Measurements from ENCODE around the gene LRRTM4. TPM values are rescaled to one million over a fixed set of nuclear protein-coding genes. Genes with fewer than 3 reads are reported as not detected.

Gene LRRTM4
- total RNA-seq, 2 donors from 2014 or later, result 0.33 TPM; not detected in 1

- no peaks in the 10 kb centered on the region for H3K27me3 ChIP-seq
- 64 to 100% methylated on average over 1 of the region's 1 CpG for WGBS, 2 donors
Observed at GRCh38 chr2:76870011-76870410, 652.2 kb downstream of the LRRTM4 start.

GRCh38 chr2:76867854-76868253, 654.3 kb downstream of the LRRTM4 start:
- Histone ChIP-seq H3K36me3 (replicated peaks in 1 of 2; ENCODE audit: insufficient read depth in 1 of 2, low read depth in 2 of 2) (no peaks in the 10 kb centered on the region), H3K9me3 (no peaks in the 10 kb centered on the region), H3K4me3 (no peak overlapping the region), H3K27me3 (no peaks in the 10 kb centered on the region), H3K27ac (no peak overlapping the region), H3K4me1 (no peaks in the 10 kb centered on the region)
- DNase-seq, result no peak
- intact Hi-C loops (cut with DNase I), result no loop called here
- no peak for ATAC-seq
- TF ChIP-seq CTCF (IDR thresholded peaks at IDR 0.05) (no peak), POLR2A (IDR thresholded peaks at IDR 0.05) (no peak)
- 26 to 36% methylated on average over 2 of the region's 2 CpGs for WGBS, 2 donors

More at GRCh38 chr2:76870011-76870410, 652.2 kb downstream of the LRRTM4 start:
- no peak overlapping the region for H3K27ac ChIP-seq
- intact Hi-C loops (cut with DNase I), result no loop called here
- H3K4me1 ChIP-seq, result no peaks in the 10 kb centered on the region
- DNase-seq (no peak), ATAC-seq (no peak)
- H3K9me3 ChIP-seq, result no peaks in the 10 kb centered on the region
- no peaks in the 10 kb centered on the region for H3K36me3 ChIP-seq (replicated peaks in 1 of 2; ENCODE audit: insufficient read depth in 1 of 2, low read depth in 2 of 2)
- no peak for TF ChIP-seq POLR2A (IDR thresholded peaks at IDR 0.05)
- H3K4me3 ChIP-seq, result no peak overlapping the region

- ATAC-seq, result no peak
- DNase-seq, result no peak
- Histone ChIP-seq H3K4me1 (no peaks in the 10 kb centered on the region), H3K27ac (no peak overlapping the region), H3K9me3 (no peaks in the 10 kb centered on the region), H3K4me3 (no peak overlapping the region), H3K36me3 (replicated peaks in 1 of 2; ENCODE audit: insufficient read depth in 1 of 2, low read depth in 2 of 2) (no peaks in the 10 kb centered on the region), H3K27me3 (no peaks in the 10 kb centered on the region)
- 42 to 56% methylated on average over 1 of the region's 1 CpG for WGBS, 2 donors
- no peak for TF ChIP-seq CTCF (IDR thresholded peaks at IDR 0.05)
- TF ChIP-seq POLR2A (IDR thresholded peaks at IDR 0.05), result no peak
- intact Hi-C loops (cut with DNase I), result no loop called here
Observed at GRCh38 chr2:76866464-76866863, 655.7 kb downstream of the LRRTM4 start.

DNA sequence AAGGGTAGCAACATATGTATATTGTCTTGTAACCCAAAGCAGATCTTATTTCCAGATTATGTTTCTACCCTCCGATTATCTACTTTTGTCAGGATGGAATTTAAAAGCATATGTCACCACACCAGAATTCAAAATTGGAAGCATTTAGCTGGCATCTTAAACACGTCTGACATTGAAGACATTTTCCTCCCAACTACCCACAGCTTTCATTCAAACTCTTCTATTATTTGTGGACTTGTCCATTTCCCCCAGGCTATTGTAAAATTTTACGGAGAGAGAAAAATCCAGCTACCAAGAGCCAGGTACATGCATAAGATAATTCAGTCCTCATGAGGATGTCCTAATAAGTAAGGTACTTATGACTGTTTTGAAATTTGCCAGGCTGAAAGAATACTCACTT, 659.3 kb downstream of the LRRTM4 start:
- intact Hi-C loops (cut with DNase I), result no loop called here
- no peak for TF ChIP-seq POLR2A (IDR thresholded peaks at IDR 0.05)
- WGBS, 2 donors, result 63 to 65% methylated on average over 3 of the region's 3 CpGs

GRCh38 chr2:76861708-76862107, 660.5 kb downstream of the LRRTM4 start:
- Histone ChIP-seq H3K36me3 (replicated peaks in 1 of 2; ENCODE audit: insufficient read depth in 1 of 2, low read depth in 2 of 2) (no peaks in the 10 kb centered on the region), H3K27ac (no peak overlapping the region), H3K4me1 (no peaks in the 10 kb centered on the region), H3K9me3 (no peaks in the 10 kb centered on the region), H3K4me3 (no peak overlapping the region), H3K27me3 (no peaks in the 10 kb centered on the region)
- ATAC-seq (no peak), DNase-seq (no peak)
- TF ChIP-seq CTCF (IDR thresholded peaks at IDR 0.05) (no peak), POLR2A (IDR thresholded peaks at IDR 0.05) (no peak)
- 43 to 50% methylated on average over 3 of the region's 3 CpGs for WGBS, 2 donors
- intact Hi-C loops (cut with DNase I), result no loop called here

More for the DNA sequence above, 659.3 kb downstream of the LRRTM4 start:
- no peak overlapping the region for H3K27ac ChIP-seq
- H3K9me3 ChIP-seq, result no peaks in the 10 kb centered on the region
- no peak overlapping the region for H3K4me3 ChIP-seq
- H3K27me3 ChIP-seq, result no peaks in the 10 kb centered on the region
- no peak for ATAC-seq
- no peaks in the 10 kb centered on the region for H3K36me3 ChIP-seq (replicated peaks in 1 of 2; ENCODE audit: insufficient read depth in 1 of 2, low read depth in 2 of 2)
- no peaks in the 10 kb centered on the region for H3K4me1 ChIP-seq
- DNase-seq, result no peak

DNA sequence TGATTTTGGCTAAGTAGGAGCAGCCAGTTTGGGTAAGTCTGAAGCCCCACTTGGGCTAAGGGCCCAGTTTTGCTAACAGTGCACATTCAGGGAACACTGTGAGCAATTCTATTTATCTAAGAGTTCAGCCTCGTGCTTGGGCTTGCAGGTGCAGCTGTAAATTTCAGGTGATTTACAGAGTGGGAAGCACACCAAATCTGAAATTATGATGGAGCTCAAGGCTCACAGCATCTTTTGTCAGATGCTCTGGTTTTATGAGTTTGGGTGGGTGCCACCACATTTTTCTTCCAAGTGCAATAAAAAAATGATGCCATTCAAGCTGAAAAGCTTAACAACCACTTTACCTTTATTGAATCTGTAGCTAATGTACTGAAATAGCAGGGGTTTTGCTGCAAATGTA, 671.2 kb downstream of the LRRTM4 start:
- TF ChIP-seq POLR2A (IDR thresholded peaks at IDR 0.05) (no peak), CTCF (IDR thresholded peaks at IDR 0.05) (no peak)
- Histone ChIP-seq H3K9me3 (no peaks in the 10 kb centered on the region), H3K27ac (no peak overlapping the region), H3K36me3 (replicated peaks in 1 of 2; ENCODE audit: insufficient read depth in 1 of 2, low read depth in 2 of 2) (no peaks in the 10 kb centered on the region), H3K27me3 (no peaks in the 10 kb centered on the region), H3K4me1 (no peaks in the 10 kb centered on the region), H3K4me3 (no peak overlapping the region)
- ATAC-seq (no peak), DNase-seq (no peak)
- intact Hi-C loops (cut with DNase I), result no loop called here
- WGBS, 2 donors, result 29 to 42% methylated on average over 1 of the region's 1 CpG
